ENCODE measurements around the gene MAGIX. TPM values are rescaled to one million over a fixed set of nuclear protein-coding genes. Genes with fewer than 3 reads are reported as not detected.
"Not testable (repeated sequence)": the region's sequence is repeated elsewhere in the genome, so short reads cannot be mapped to it uniquely, and the experiment has no call there.

MAGIX gene
- total RNA-seq, 1 experiment from 2014 or later = 1.9 TPM

- Histone ChIP-seq H3K14ac (ENCODE audit: insufficient read depth, low read length) (no peak overlapping the region), H4K5ac (ENCODE audit: insufficient read length, low read depth, low read length) (no peak overlapping the region), H2BK12ac (ENCODE audit: insufficient read length, low read depth, low read length) (no peak overlapping the region), H3K4me1 (ENCODE audit: insufficient read depth, low read length) (no peaks in the 10 kb centered on the region), H3K9me3 (ENCODE audit: control insufficient read depth, low read depth, low read length) (peaks cover 10% of the 10 kb centered on the region), H3K9ac (ENCODE audit: extremely low read depth, insufficient read length, low read length) (peak overlapping the region; percentile 89), H3K23ac (ENCODE audit: insufficient read length, low read depth, low read length) (no peak overlapping the region), H3K4me2 (ENCODE audit: insufficient read depth, insufficient read length, low read length) (peak overlapping the region; percentile 91), H3K4ac (ENCODE audit: low read depth, low read length) (no peak overlapping the region), H3K27me3 (ENCODE audit: insufficient read depth, low read length) (no peaks in the 10 kb centered on the region), H3K23me2 (ENCODE audit: insufficient read length, low read depth, low read length, poor library complexity, severe bottlenecking) (peaks cover 4% of the 10 kb centered on the region), H2AK5ac (ENCODE audit: insufficient read length, low read length) (no peak overlapping the region), H3K79me2 (ENCODE audit: insufficient read depth, low read length) (no peaks in the 10 kb centered on the region), H3T11ph (ENCODE audit: low read length) (no peak overlapping the region), H4K91ac (ENCODE audit: insufficient read length, low read depth, low read length) (no peak overlapping the region), H3K18ac (ENCODE audit: insufficient read length, low read depth, low read length) (no peak overlapping the region), H2BK15ac (ENCODE audit: low read depth, low read length) (no peak overlapping the region), H3K27ac (ENCODE audit: insufficient read length, low read depth, low read length) (no peak overlapping the region), H4K8ac (replicated peaks; ENCODE audit: insufficient read length, low read depth, low read length) (no peak overlapping the region), H2BK5ac (ENCODE audit: insufficient read length, low read length) (no peak overlapping the region), H2AFZ (ENCODE audit: low read length) (no peak overlapping the region), H4K20me1 (ENCODE audit: control insufficient read depth, insufficient read depth, insufficient read length) (no peaks in the 10 kb centered on the region), H3K56ac (ENCODE audit: insufficient read length, low read depth, low read length) (no peak overlapping the region), H2BK120ac (ENCODE audit: low read depth, low read length, poor library complexity, severe bottlenecking) (no peak overlapping the region), H3K79me1 (ENCODE audit: insufficient read depth, low read depth, low read length, poor library complexity, severe bottlenecking) (peaks cover 9% of the 10 kb centered on the region), H2BK20ac (ENCODE audit: low read depth, low read length, poor library complexity, severe bottlenecking) (no peak overlapping the region)
- peaks cover 19 to 39% (median 37%) of the 10 kb centered on the region in 3 experiments for H3K36me3 Mint-ChIP-seq (ENCODE audit: insufficient read depth in 1 of 3, low read depth in 3 of 3)
- no peak for TF ChIP-seq CTCF (conservative IDR thresholded peaks at IDR 0.05)
- H3K4me1 Mint-ChIP-seq = peaks cover 4 to 7% of the 10 kb centered on the region in 2 experiments
- DNase-seq = no peak
- no CpG with 5 or more reads among the region's 5 CpGs for WGBS (ENCODE audit: extremely low coverage, insufficient read length, low lambda C conversion rate)
- H3K27ac Mint-ChIP-seq = peak overlapping the region in 1 of 3 experiments; percentile 99; a peak in 1 of 7 replicates
- H3K4me3 Mint-ChIP-seq = peak overlapping the region; percentile 91 to 93
- peaks cover 63 to 71% of the 10 kb centered on the region in 2 experiments for H3K9me3 Mint-ChIP-seq
- no peaks in the 10 kb centered on the region; the same call in 1 of the 2 replicates for H3K27me3 Mint-ChIP-seq (ENCODE audit: low read depth)
Measured at GRCh38 chrX:49122499-49122898, 40.1 kb upstream of the MAGIX start.

GRCh38 chrX:49127742-49128258, 34.8 kb upstream of the MAGIX start:
- not testable (repeated sequence) for H3K4me2 ChIP-seq (ENCODE audit: insufficient read depth, insufficient read length, low read length); H3K4me1 Mint-ChIP-seq; H3K56ac ChIP-seq (ENCODE audit: insufficient read length, low read depth, low read length); H4K5ac ChIP-seq (ENCODE audit: insufficient read length, low read depth, low read length); H3K23me2 ChIP-seq (ENCODE audit: insufficient read length, low read depth, low read length, poor library complexity, severe bottlenecking); H3K27ac Mint-ChIP-seq; H3K23ac ChIP-seq (ENCODE audit: insufficient read length, low read depth, low read length); H3K27ac ChIP-seq (ENCODE audit: insufficient read length, low read depth, low read length); H3K27me3 ChIP-seq (ENCODE audit: insufficient read depth, low read length); H4K20me1 ChIP-seq (ENCODE audit: control insufficient read depth, insufficient read depth, insufficient read length); H2BK5ac ChIP-seq (ENCODE audit: insufficient read length, low read length); H3K18ac ChIP-seq (ENCODE audit: insufficient read length, low read depth, low read length); H2BK15ac ChIP-seq (ENCODE audit: low read depth, low read length); H2AK5ac ChIP-seq (ENCODE audit: insufficient read length, low read length); H3K9me3 ChIP-seq (ENCODE audit: control insufficient read depth, low read depth, low read length); H3K79me2 ChIP-seq (ENCODE audit: insufficient read depth, low read length); H2BK20ac ChIP-seq (ENCODE audit: low read depth, low read length, poor library complexity, severe bottlenecking); H3K4ac ChIP-seq (ENCODE audit: low read depth, low read length); H2BK120ac ChIP-seq (ENCODE audit: low read depth, low read length, poor library complexity, severe bottlenecking); H3K79me1 ChIP-seq (ENCODE audit: insufficient read depth, low read depth, low read length, poor library complexity, severe bottlenecking); H3K4me3 Mint-ChIP-seq; H3K9ac ChIP-seq (ENCODE audit: extremely low read depth, insufficient read length, low read length); H3K14ac ChIP-seq (ENCODE audit: insufficient read depth, low read length); H3K27me3 Mint-ChIP-seq (ENCODE audit: low read depth); H3K4me1 ChIP-seq (ENCODE audit: insufficient read depth, low read length); H4K8ac ChIP-seq (replicated peaks; ENCODE audit: insufficient read length, low read depth, low read length); H2BK12ac ChIP-seq (ENCODE audit: insufficient read length, low read depth, low read length); H2AFZ ChIP-seq (ENCODE audit: low read length); DNase-seq; H4K91ac ChIP-seq (ENCODE audit: insufficient read length, low read depth, low read length); H3T11ph ChIP-seq (ENCODE audit: low read length)
- Mint-ChIP-seq H3K9me3 (peaks cover 40 to 52% of the 10 kb centered on the region in 2 experiments), H3K36me3 (ENCODE audit: insufficient read depth in 1 of 3, low read depth in 3 of 3) (peaks cover 3 to 12% (median 8%) of the 10 kb centered on the region in 3 experiments; a peak in 6 of 7 replicates)
- WGBS (ENCODE audit: extremely low coverage, insufficient read length, low lambda C conversion rate) = no CpG with 5 or more reads among the region's 13 CpGs

Data from H9 (cell line).